Esophagus squamous epithelium (tissue), 4 donors: ENCODE measurements around the gene LHB.

Experiments
- POLR2A ChIP-seq, 4 donors: fragments of 450-650 bp; IDR thresholded peaks; one replicate each; pipeline ENCODE4 v1.6.1; 2017; ENCODE audit warnings: antibody characterized with exemption in 4 of 4, mild to moderate bottlenecking in 4 of 4, moderate library complexity in 3 of 4
- TF ChIP-seq, protein P1 (sequence below), 6 experiments: fragments of 450-650 bp in 4 of 6; fragments of 200-600 bp in 2 of 6; sonication (generic) in 2 of 6; IDR thresholded peaks; one replicate each; pipeline ENCODE4 v1.5.1; 2016 to 2019; ENCODE audit warnings: antibody characterized with exemption in 6 of 6, mild to moderate bottlenecking in 4 of 6, moderate library complexity in 4 of 6

DNA sequence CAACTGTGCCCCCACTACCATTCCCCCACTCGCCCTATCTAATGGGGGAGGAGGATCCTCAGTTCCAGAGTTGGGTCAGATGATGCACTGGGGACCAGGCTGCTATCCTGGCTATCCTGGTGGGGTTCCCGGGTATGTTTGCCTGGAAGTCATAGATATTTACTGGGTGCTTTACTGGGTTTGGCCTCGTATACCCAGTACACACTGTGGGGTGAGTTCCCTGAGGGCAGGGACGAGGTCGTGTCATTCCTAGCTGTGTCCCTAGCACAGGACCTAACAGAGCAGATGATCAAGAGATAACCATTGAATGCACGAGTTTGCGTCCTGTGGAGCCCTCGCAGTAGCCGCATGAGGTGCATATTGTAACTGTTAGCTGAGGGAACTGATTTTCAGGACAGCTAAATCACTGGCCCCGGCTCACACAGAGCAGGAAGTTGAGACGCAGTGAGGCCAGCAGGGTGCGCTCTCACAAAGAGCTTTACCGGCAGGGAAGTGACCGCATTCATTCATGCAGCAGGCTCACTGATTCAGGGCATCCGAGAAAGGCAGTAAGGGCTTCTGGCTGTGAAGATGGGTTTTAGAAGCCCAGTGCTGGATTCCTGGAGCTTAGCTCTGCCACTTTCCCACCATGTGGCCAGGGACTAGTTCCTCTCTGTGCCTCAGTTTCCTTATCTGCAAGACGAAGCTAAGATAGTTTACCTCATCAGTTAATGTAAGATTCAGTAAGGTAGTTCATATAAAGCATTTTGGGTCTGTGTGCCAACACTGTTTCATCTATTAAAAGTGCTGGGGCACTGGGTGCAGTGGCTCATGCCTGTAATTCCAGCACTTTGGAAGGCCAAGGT, 17.2 kb downstream of the LHB start:
- TF ChIP-seq, protein P1, sequence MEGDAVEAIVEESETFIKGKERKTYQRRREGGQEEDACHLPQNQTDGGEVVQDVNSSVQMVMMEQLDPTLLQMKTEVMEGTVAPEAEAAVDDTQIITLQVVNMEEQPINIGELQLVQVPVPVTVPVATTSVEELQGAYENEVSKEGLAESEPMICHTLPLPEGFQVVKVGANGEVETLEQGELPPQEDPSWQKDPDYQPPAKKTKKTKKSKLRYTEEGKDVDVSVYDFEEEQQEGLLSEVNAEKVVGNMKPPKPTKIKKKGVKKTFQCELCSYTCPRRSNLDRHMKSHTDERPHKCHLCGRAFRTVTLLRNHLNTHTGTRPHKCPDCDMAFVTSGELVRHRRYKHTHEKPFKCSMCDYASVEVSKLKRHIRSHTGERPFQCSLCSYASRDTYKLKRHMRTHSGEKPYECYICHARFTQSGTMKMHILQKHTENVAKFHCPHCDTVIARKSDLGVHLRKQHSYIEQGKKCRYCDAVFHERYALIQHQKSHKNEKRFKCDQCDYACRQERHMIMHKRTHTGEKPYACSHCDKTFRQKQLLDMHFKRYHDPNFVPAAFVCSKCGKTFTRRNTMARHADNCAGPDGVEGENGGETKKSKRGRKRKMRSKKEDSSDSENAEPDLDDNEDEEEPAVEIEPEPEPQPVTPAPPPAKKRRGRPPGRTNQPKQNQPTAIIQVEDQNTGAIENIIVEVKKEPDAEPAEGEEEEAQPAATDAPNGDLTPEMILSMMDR (IDR thresholded peaks at IDR 0.05) = peak; percentile 24 to 68 (median 55)
- TF ChIP-seq POLR2A (IDR thresholded peaks at IDR 0.05) = no peak
